ENCODE results near the gene GRB10. TPM values are rescaled to one million over a fixed set of nuclear protein-coding genes. Genes with fewer than 3 reads are reported as not detected.

The GRB10 gene
- total RNA-seq, 5 donors from 2014 or later (not counting 1 experiment from before 2014, with no cell fraction given): 7.1 to 11.1 (median 10.1) TPM

GRCh38 chr7:50745336-50745735 is 37.4 kb downstream of the GRB10 start:
- Mint-ChIP-seq H3K9me3 (no peaks in the 10 kb centered on the region), H3K27ac (no peak overlapping the region), H3K4me1 (peaks cover 9 to 14% (median 12%) of the 10 kb centered on the region in 3 donors), H3K4me3 (no peak overlapping the region), H3K36me3 (no peaks in the 10 kb centered on the region), H3K27me3 (no peaks in the 10 kb centered on the region)
- H3K9me3 ChIP-seq: no peaks in the 10 kb centered on the region
- POLR2A ChIA-PET: no interaction called here
- H3K27me3 ChIP-seq (replicated peaks in 1 of 2; ENCODE audit: control insufficient read depth in 2 of 2, extremely low read depth in 1 of 2, insufficient read depth in 2 of 2, low read length in 1 of 2): no peaks in the 10 kb centered on the region
- peaks cover 0 to 10% of the 10 kb centered on the region in 2 experiments for H3K4me1 ChIP-seq (ENCODE audit: control insufficient read depth in 1 of 2, extremely low read depth in 1 of 2, insufficient read depth in 2 of 2, low read length in 2 of 2)
- no peak for DNase-seq
- H3K4me3 ChIP-seq (ENCODE audit: control insufficient read depth in 1 of 2, extremely low read depth in 1 of 2, low read length in 1 of 2): no peak overlapping the region
- no peak for ATAC-seq (replicated peaks in 1 of 4)
- H3K27ac ChIP-seq (ENCODE audit: low read length): no peak overlapping the region
- 95% methylated on average over 4 of the region's 7 CpGs for WGBS (ENCODE audit: insufficient coverage)
- H3K36me3 ChIP-seq (ENCODE audit: control insufficient read depth in 2 of 2, extremely low read depth in 1 of 2, insufficient read depth in 1 of 2, low read length in 1 of 2): no peaks in the 10 kb centered on the region
- CTCF ChIA-PET: no interaction called here

- Mint-ChIP-seq H3K9me3 (no peaks in the 10 kb centered on the region), H3K27me3 (no peaks in the 10 kb centered on the region), H3K4me1 (peaks cover 24 to 29% (median 26%) of the 10 kb centered on the region in 3 donors), H3K36me3 (no peaks in the 10 kb centered on the region), H3K4me3 (no peak overlapping the region), H3K27ac (no peak overlapping the region)
- H3K4me3 ChIP-seq (ENCODE audit: control insufficient read depth in 1 of 2, extremely low read depth in 1 of 2, low read length in 1 of 2): no peak overlapping the region
- H3K27me3 ChIP-seq (replicated peaks in 1 of 2; ENCODE audit: control insufficient read depth in 2 of 2, extremely low read depth in 1 of 2, insufficient read depth in 2 of 2, low read length in 1 of 2): no peaks in the 10 kb centered on the region
- H3K9me3 ChIP-seq: no peaks in the 10 kb centered on the region
- H3K36me3 ChIP-seq (ENCODE audit: control insufficient read depth in 2 of 2, extremely low read depth in 1 of 2, insufficient read depth in 1 of 2, low read length in 1 of 2): no peaks in the 10 kb centered on the region
- DNase-seq (no peak), ATAC-seq (replicated peaks in 1 of 4) (no peak)
- POLR2A ChIA-PET: no interaction called here
- CTCF ChIA-PET: no interaction called here
- H3K4me1 ChIP-seq (ENCODE audit: control insufficient read depth in 1 of 2, extremely low read depth in 1 of 2, insufficient read depth in 2 of 2, low read length in 2 of 2): peaks cover 10 to 20% of the 10 kb centered on the region in 2 experiments
- H3K27ac ChIP-seq (ENCODE audit: low read length): no peak overlapping the region
- WGBS (ENCODE audit: insufficient coverage): 94% methylated on average over 8 of the region's 11 CpGs
Observed at GRCh38 chr7:50743893-50744292, 38.8 kb downstream of the GRB10 start.

- H3K4me3 Mint-ChIP-seq: no peak overlapping the region
- H3K27me3 Mint-ChIP-seq: no peaks in the 10 kb centered on the region
- no CpG with 5 or more reads among the region's 2 CpGs for WGBS (ENCODE audit: insufficient coverage)
- H3K9me3 Mint-ChIP-seq: no peaks in the 10 kb centered on the region
- Histone ChIP-seq H3K4me3 (ENCODE audit: control insufficient read depth in 1 of 2, extremely low read depth in 1 of 2, low read length in 1 of 2) (no peak overlapping the region), H3K9me3 (no peaks in the 10 kb centered on the region), H3K36me3 (ENCODE audit: control insufficient read depth in 2 of 2, extremely low read depth in 1 of 2, insufficient read depth in 1 of 2, low read length in 1 of 2) (no peaks in the 10 kb centered on the region), H3K27ac (ENCODE audit: low read length) (no peak overlapping the region), H3K4me1 (ENCODE audit: control insufficient read depth in 1 of 2, extremely low read depth in 1 of 2, insufficient read depth in 2 of 2, low read length in 2 of 2) (peaks cover 10 to 23% of the 10 kb centered on the region in 2 experiments), H3K27me3 (replicated peaks in 1 of 2; ENCODE audit: control insufficient read depth in 2 of 2, extremely low read depth in 1 of 2, insufficient read depth in 2 of 2, low read length in 1 of 2) (no peaks in the 10 kb centered on the region)
- ATAC-seq (replicated peaks in 1 of 4) (no peak), DNase-seq (no peak)
- no peak overlapping the region for H3K27ac Mint-ChIP-seq
- no peaks in the 10 kb centered on the region for H3K36me3 Mint-ChIP-seq
- POLR2A ChIA-PET: interaction anchor here (0.6 kb wide), 2 partner anchors 7 to 485 kb away, joined by 3 read pairs; no protein-coding TSS in a partner anchor
- peaks cover 24 to 29% (median 26%) of the 10 kb centered on the region in 3 donors for H3K4me1 Mint-ChIP-seq
- CTCF ChIA-PET: no interaction called here
Observed at GRCh38 chr7:50743016-50743415, 39.7 kb downstream of the GRB10 start.

GRCh38 chr7:50742401-50742800 is 40.3 kb downstream of the GRB10 start:
- Mint-ChIP-seq H3K36me3 (no peaks in the 10 kb centered on the region), H3K27me3 (no peaks in the 10 kb centered on the region), H3K9me3 (no peaks in the 10 kb centered on the region), H3K4me3 (no peak overlapping the region), H3K27ac (no peak overlapping the region), H3K4me1 (peaks cover 24 to 34% (median 26%) of the 10 kb centered on the region in 3 donors)
- H3K4me3 ChIP-seq (ENCODE audit: control insufficient read depth in 1 of 2, extremely low read depth in 1 of 2, low read length in 1 of 2): no peak overlapping the region
- H3K4me1 ChIP-seq (ENCODE audit: control insufficient read depth in 1 of 2, extremely low read depth in 1 of 2, insufficient read depth in 2 of 2, low read length in 2 of 2): peaks cover 10 to 23% of the 10 kb centered on the region in 2 experiments
- H3K27me3 ChIP-seq (replicated peaks in 1 of 2; ENCODE audit: control insufficient read depth in 2 of 2, extremely low read depth in 1 of 2, insufficient read depth in 2 of 2, low read length in 1 of 2): no peaks in the 10 kb centered on the region
- CTCF ChIA-PET: no interaction called here
- DNase-seq (no peak), ATAC-seq (replicated peaks in 1 of 4) (no peak)
- POLR2A ChIA-PET: interaction anchor here in 1 of 2 donors (0.6 kb wide), 1 partner anchor 8 kb away, joined by 3 read pairs; no protein-coding TSS in a partner anchor
- no peaks in the 10 kb centered on the region for H3K9me3 ChIP-seq
- H3K27ac ChIP-seq (ENCODE audit: low read length): no peak overlapping the region
- H3K36me3 ChIP-seq (ENCODE audit: control insufficient read depth in 2 of 2, extremely low read depth in 1 of 2, insufficient read depth in 1 of 2, low read length in 1 of 2): no peaks in the 10 kb centered on the region
- no CpG with 5 or more reads among the region's 4 CpGs for WGBS (ENCODE audit: insufficient coverage)

- Histone ChIP-seq H3K27ac (ENCODE audit: low read length) (peak overlapping the region; percentile 90), H3K9me3 (no peaks in the 10 kb centered on the region), H3K4me1 (ENCODE audit: control insufficient read depth in 1 of 2, extremely low read depth in 1 of 2, insufficient read depth in 2 of 2, low read length in 2 of 2) (peaks cover 10 to 24% of the 10 kb centered on the region in 2 experiments), H3K27me3 (replicated peaks in 1 of 2; ENCODE audit: control insufficient read depth in 2 of 2, extremely low read depth in 1 of 2, insufficient read depth in 2 of 2, low read length in 1 of 2) (no peaks in the 10 kb centered on the region), H3K36me3 (ENCODE audit: control insufficient read depth in 2 of 2, extremely low read depth in 1 of 2, insufficient read depth in 1 of 2, low read length in 1 of 2) (no peaks in the 10 kb centered on the region), H3K4me3 (ENCODE audit: control insufficient read depth in 1 of 2, extremely low read depth in 1 of 2, low read length in 1 of 2) (peak overlapping the region; percentile 20 to 39)
- Mint-ChIP-seq H3K9me3 (no peaks in the 10 kb centered on the region), H3K4me1 (peaks cover 29 to 44% (median 30%) of the 10 kb centered on the region in 3 donors), H3K27ac (peak overlapping the region; percentile 90 to 92), H3K4me3 (peak overlapping the region; percentile 57 to 76 (median 68)), H3K36me3 (no peaks in the 10 kb centered on the region), H3K27me3 (no peaks in the 10 kb centered on the region)
- DNase-seq: peak; percentile 29 to 88 (median 72)
- ChIA-PET CTCF (interaction anchor here (0.6 to 1.4 kb wide), 9 partner anchors 9 to 647 kb away, joined by 3 to 9 read pairs (median 3); no protein-coding TSS in a partner anchor), POLR2A (interaction anchor here (0.6 to 1.2 kb wide), 4 partner anchors 13 to 584 kb away, joined by 3 to 5 read pairs (median 4); no protein-coding TSS in a partner anchor)
- 29% methylated on average over 5 of the region's 7 CpGs for WGBS (ENCODE audit: insufficient coverage)
- ATAC-seq (replicated peaks in 1 of 4): peak; percentile 99 to 100 (median 100)
Observed at GRCh38 chr7:50739744-50740435, 42.8 kb downstream of the GRB10 start.

GRCh38 chr7:50738932-50739331 is 43.8 kb downstream of the GRB10 start:
- Mint-ChIP-seq H3K9me3 (no peaks in the 10 kb centered on the region), H3K36me3 (no peaks in the 10 kb centered on the region), H3K4me3 (peak overlapping the region in 1 of 3 donors; percentile 76), H3K4me1 (peaks cover 29 to 53% (median 33%) of the 10 kb centered on the region in 3 donors), H3K27me3 (no peaks in the 10 kb centered on the region), H3K27ac (peak overlapping the region; percentile 90 to 92)
- CTCF ChIA-PET: interaction anchor here in 1 of 2 donors (1.4 kb wide), 1 partner anchor 424 kb away, joined by 3 read pairs; no protein-coding TSS in a partner anchor
- ATAC-seq (replicated peaks in 1 of 4): no peak
- peak overlapping the region; percentile 90 for H3K27ac ChIP-seq (ENCODE audit: low read length)
- H3K4me3 ChIP-seq (ENCODE audit: control insufficient read depth in 1 of 2, extremely low read depth in 1 of 2, low read length in 1 of 2): no peak overlapping the region
- H3K27me3 ChIP-seq (replicated peaks in 1 of 2; ENCODE audit: control insufficient read depth in 2 of 2, extremely low read depth in 1 of 2, insufficient read depth in 2 of 2, low read length in 1 of 2): no peaks in the 10 kb centered on the region
- POLR2A ChIA-PET: no interaction called here
- no peak for DNase-seq
- no peaks in the 10 kb centered on the region for H3K9me3 ChIP-seq
- peaks cover 10 to 24% of the 10 kb centered on the region in 2 experiments for H3K4me1 ChIP-seq (ENCODE audit: control insufficient read depth in 1 of 2, extremely low read depth in 1 of 2, insufficient read depth in 2 of 2, low read length in 2 of 2)
- H3K36me3 ChIP-seq (ENCODE audit: control insufficient read depth in 2 of 2, extremely low read depth in 1 of 2, insufficient read depth in 1 of 2, low read length in 1 of 2): no peaks in the 10 kb centered on the region
- no CpG with 5 or more reads among the region's 3 CpGs for WGBS (ENCODE audit: insufficient coverage)
